ENCODE measurements around the gene FBXO2. TPM values are rescaled to one million over a fixed set of nuclear protein-coding genes. Genes with fewer than 3 reads are reported as not detected.
A peak's percentile ranks its signal among the peaks of the same experiment; 100 is the strongest.

Gene FBXO2
- total RNA-seq, 1 experiment from 2014 or later, result not detected

GRCh38 chr1:11651017-11651416 is 3.2 kb downstream of the FBXO2 start:
- no peaks in the 10 kb centered on the region for H3K27me3 ChIP-seq (replicated peaks; ENCODE audit: insufficient read depth, low read depth, low read length, poor library complexity)
- H3K9me3 ChIP-seq (ENCODE audit: low read depth, low read length, poor library complexity, severe bottlenecking), result no peaks in the 10 kb centered on the region
- TF ChIP-seq EZH2 (IDR thresholded peaks at IDR 0.05; ENCODE audit: borderline replicate concordance, low read depth, low read length, poor library complexity, severe bottlenecking), result no peak
- TF ChIP-seq, protein P1, sequence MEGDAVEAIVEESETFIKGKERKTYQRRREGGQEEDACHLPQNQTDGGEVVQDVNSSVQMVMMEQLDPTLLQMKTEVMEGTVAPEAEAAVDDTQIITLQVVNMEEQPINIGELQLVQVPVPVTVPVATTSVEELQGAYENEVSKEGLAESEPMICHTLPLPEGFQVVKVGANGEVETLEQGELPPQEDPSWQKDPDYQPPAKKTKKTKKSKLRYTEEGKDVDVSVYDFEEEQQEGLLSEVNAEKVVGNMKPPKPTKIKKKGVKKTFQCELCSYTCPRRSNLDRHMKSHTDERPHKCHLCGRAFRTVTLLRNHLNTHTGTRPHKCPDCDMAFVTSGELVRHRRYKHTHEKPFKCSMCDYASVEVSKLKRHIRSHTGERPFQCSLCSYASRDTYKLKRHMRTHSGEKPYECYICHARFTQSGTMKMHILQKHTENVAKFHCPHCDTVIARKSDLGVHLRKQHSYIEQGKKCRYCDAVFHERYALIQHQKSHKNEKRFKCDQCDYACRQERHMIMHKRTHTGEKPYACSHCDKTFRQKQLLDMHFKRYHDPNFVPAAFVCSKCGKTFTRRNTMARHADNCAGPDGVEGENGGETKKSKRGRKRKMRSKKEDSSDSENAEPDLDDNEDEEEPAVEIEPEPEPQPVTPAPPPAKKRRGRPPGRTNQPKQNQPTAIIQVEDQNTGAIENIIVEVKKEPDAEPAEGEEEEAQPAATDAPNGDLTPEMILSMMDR (conservative IDR thresholded peaks at IDR 0.05; ENCODE audit: low read depth, low read length), result no peak
- no peak overlapping the region for H3K27ac ChIP-seq (ENCODE audit: low read depth, low read length, poor library complexity, severe bottlenecking)
- no TSS peak for BruUV-seq (replicated peaks)
- H3K4me3 ChIP-seq (ENCODE audit: low read depth, low read length, poor library complexity, severe bottlenecking), result no peak overlapping the region
- intact Hi-C loops (cut with micrococcal nuclease; ENCODE audit: unreplicated experiment), result loop anchor here (2.0 kb wide), 1 partner anchor 68 kb away; no protein-coding TSS in a partner anchor
- peaks cover 23% of the 10 kb centered on the region for H3K4me1 ChIP-seq (ENCODE audit: insufficient read depth, low read length, poor library complexity, severe bottlenecking)
- POLR2A ChIA-PET (ENCODE audit: low non-redundant PET), result interaction anchor here (0.6 kb wide), 2 partner anchors 123 to 391 kb away, joined by 5 read pairs; no protein-coding TSS in a partner anchor
- DNase-seq (ENCODE audit: low spot score), result no peak
- CTCF ChIA-PET, result interaction anchor here (0.7 to 1.6 kb wide), 3 partner anchors 13 to 60 kb away, joined by 3 to 23 read pairs (median 7); partner anchors contain the start of gene FBXO6
- H3K36me3 ChIP-seq (ENCODE audit: insufficient read depth, low read length, poor library complexity, severe bottlenecking), result no peaks in the 10 kb centered on the region

GRCh38 chr1:11650331-11650991 is 3.8 kb downstream of the FBXO2 start:
- CTCF ChIA-PET, result interaction anchor here (0.6 to 1.6 kb wide), 4 partner anchors 14 to 546 kb away, joined by 3 to 23 read pairs (median 5); partner anchors contain the start of gene FBXO6
- Histone ChIP-seq H3K4me3 (ENCODE audit: low read depth, low read length, poor library complexity, severe bottlenecking) (peak overlapping the region; percentile 17), H3K36me3 (ENCODE audit: insufficient read depth, low read length, poor library complexity, severe bottlenecking) (no peaks in the 10 kb centered on the region), H3K9me3 (ENCODE audit: low read depth, low read length, poor library complexity, severe bottlenecking) (no peaks in the 10 kb centered on the region), H3K27me3 (replicated peaks; ENCODE audit: insufficient read depth, low read depth, low read length, poor library complexity) (no peaks in the 10 kb centered on the region), H3K27ac (ENCODE audit: low read depth, low read length, poor library complexity, severe bottlenecking) (no peak overlapping the region), H3K4me1 (ENCODE audit: insufficient read depth, low read length, poor library complexity, severe bottlenecking) (peaks cover 18% of the 10 kb centered on the region)
- POLR2A ChIA-PET (ENCODE audit: low non-redundant PET), result interaction anchor here (0.6 kb wide), 2 partner anchors 123 to 390 kb away, joined by 5 read pairs; no protein-coding TSS in a partner anchor
- peak; percentile 82 for DNase-seq (ENCODE audit: low spot score)
- no TSS peak for BruUV-seq (replicated peaks)
- TF ChIP-seq, protein P1 (conservative IDR thresholded peaks at IDR 0.05; ENCODE audit: low read depth, low read length), result peak; percentile 64
- no peak for TF ChIP-seq EZH2 (IDR thresholded peaks at IDR 0.05; ENCODE audit: borderline replicate concordance, low read depth, low read length, poor library complexity, severe bottlenecking)
- intact Hi-C loops (cut with micrococcal nuclease; ENCODE audit: unreplicated experiment), result loop anchor here (2.0 kb wide), 1 partner anchor 68 kb away; no protein-coding TSS in a partner anchor

DNA sequence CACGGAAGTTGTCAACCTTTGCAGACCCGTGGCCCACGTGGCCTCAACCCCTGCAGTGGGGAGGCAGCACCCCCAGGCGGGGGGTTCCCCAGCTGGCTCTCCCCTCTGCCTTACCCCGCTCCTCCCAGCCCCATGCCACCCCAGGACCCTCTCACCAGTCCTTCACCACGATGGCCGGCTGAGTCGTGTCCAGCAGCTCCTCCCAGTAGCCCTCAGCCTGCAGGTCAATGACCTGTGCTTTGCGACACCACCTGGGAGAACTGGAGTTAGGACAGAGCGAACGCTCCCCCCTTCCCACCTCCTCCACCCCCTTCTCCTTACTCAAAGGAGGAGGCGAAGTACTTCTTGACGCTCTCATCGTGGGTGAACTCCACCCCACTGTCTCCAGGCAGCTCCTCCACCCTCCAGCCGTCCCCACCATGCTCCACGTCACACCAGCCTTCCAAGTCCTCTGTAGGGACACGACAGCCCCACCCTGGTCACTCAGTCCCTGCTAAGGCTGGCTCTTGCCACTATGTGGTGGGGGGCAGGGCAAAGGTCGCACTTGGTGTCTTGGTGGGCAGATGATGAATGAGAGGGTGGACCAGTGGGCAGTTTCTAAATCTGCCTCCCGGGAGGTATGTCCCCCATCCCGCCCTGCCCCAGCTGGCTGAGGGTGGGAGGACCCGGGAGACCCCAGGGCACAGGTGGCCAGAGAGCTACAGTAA is 4.5 kb downstream of the FBXO2 start:
- intact Hi-C loops (cut with micrococcal nuclease; ENCODE audit: unreplicated experiment), result loop anchor here (2.0 kb wide), 1 partner anchor 69 kb away; no protein-coding TSS in a partner anchor
- TF ChIP-seq EZH2 (IDR thresholded peaks at IDR 0.05; ENCODE audit: borderline replicate concordance, low read depth, low read length, poor library complexity, severe bottlenecking), result no peak
- TF ChIP-seq, protein P1 (conservative IDR thresholded peaks at IDR 0.05; ENCODE audit: low read depth, low read length), result no peak
- Histone ChIP-seq H3K27ac (ENCODE audit: low read depth, low read length, poor library complexity, severe bottlenecking) (no peak overlapping the region), H3K4me1 (ENCODE audit: insufficient read depth, low read length, poor library complexity, severe bottlenecking) (peaks cover 15% of the 10 kb centered on the region), H3K36me3 (ENCODE audit: insufficient read depth, low read length, poor library complexity, severe bottlenecking) (no peaks in the 10 kb centered on the region), H3K27me3 (replicated peaks; ENCODE audit: insufficient read depth, low read depth, low read length, poor library complexity) (no peaks in the 10 kb centered on the region), H3K9me3 (ENCODE audit: low read depth, low read length, poor library complexity, severe bottlenecking) (no peaks in the 10 kb centered on the region), H3K4me3 (ENCODE audit: low read depth, low read length, poor library complexity, severe bottlenecking) (peak overlapping the region; percentile 17)
- no TSS peak for BruUV-seq (replicated peaks)
- DNase-seq (ENCODE audit: low spot score), result no peak
- CTCF ChIA-PET, result interaction anchor here (0.6 to 1.6 kb wide), 4 partner anchors 14 to 547 kb away, joined by 3 to 23 read pairs (median 5); partner anchors contain the start of gene FBXO6
- POLR2A ChIA-PET (ENCODE audit: low non-redundant PET), result no interaction called here
